GM23248 (cell line): ENCODE measurements around the gene NDC1.

ENCODE experiments used
- EZH2 ChIP-seq: fragments of 200-600 bp; sonication (generic); IDR thresholded peaks from 2 replicates; pipeline ENCODE4 v1.6.1; 2018; ENCODE audit warnings: antibody characterized with exemption, mild to moderate bottlenecking; ENCODE audit not compliant: insufficient read depth, poor library complexity, severe bottlenecking
- EZH2phosphoT487 ChIP-seq: fragments of 200-600 bp; sonication (generic); IDR thresholded peaks from 2 replicates; pipeline ENCODE4 v1.6.1; 2018; ENCODE audit warnings: antibody characterized with exemption, moderate library complexity, mild to moderate bottlenecking, low read depth; ENCODE audit not compliant: insufficient read depth

GRCh38 chr1:53781654-53782053 is 56.4 kb downstream of the NDC1 start:
- no peak for TF ChIP-seq EZH2
- TF ChIP-seq EZH2phosphoT487: no peak
